GM12878 (cell line): ENCODE results near the gene OR1F1. TPM values are rescaled to one million over a fixed set of nuclear protein-coding genes. Genes with fewer than 3 reads are reported as not detected.

Experiments used
- CBX3 ChIP-seq: fragments of 200-600 bp; sonication (generic); IDR thresholded peaks from 2 replicates; pipeline ENCODE4 v1.6.1; 2016; ENCODE audit warnings: low read depth, borderline replicate concordance
- CHD1 ChIP-seq: IDR thresholded peaks from 2 replicates; pipeline ENCODE4 v1.6.1; 2012; ENCODE audit warnings: low read depth, low read length, improper control_type of control experiment
- DPF2 ChIP-seq: fragments of 450-650 bp; IDR thresholded peaks from 2 replicates; pipeline ENCODE4 v1.6.1; 2017; ENCODE audit warnings: mild to moderate bottlenecking
- ESRRA ChIP-seq: IDR thresholded peaks from 2 replicates; pipeline ENCODE4 v1.6.1; 2012; ENCODE audit warnings: mild to moderate bottlenecking, low read length, improper control_type of control experiment
- FOS ChIP-seq: IDR thresholded peaks from 3 replicates; pipeline ENCODE4 v1.6.1; 2011; ENCODE audit warnings: borderline replicate concordance; ENCODE audit not compliant: insufficient read length; ENCODE audit errors: extremely low read depth
- GATAD2B ChIP-seq: fragments of 450-650 bp; conservative IDR thresholded peaks from 2 replicates; pipeline ENCODE4 v1.6.1; 2017; ENCODE audit warnings: low read depth, mild to moderate bottlenecking, moderate library complexity
- IKZF1 ChIP-seq: fragments of 450-650 bp; conservative IDR thresholded peaks from 2 replicates; pipeline ENCODE4 v1.6.1; 2017; ENCODE audit warnings: antibody characterized with exemption, mild to moderate bottlenecking
- JUNB ChIP-seq: IDR thresholded peaks from 2 replicates; pipeline ENCODE4 v1.6.1; 2016; ENCODE audit warnings: antibody characterized with exemption, mild to moderate bottlenecking
- MXI1 ChIP-seq: fragments of 150-350 bp; IDR thresholded peaks from 2 replicates; pipeline ENCODE4 v1.6.1; 2011; ENCODE audit warnings: low read depth, mild to moderate bottlenecking, inconsistent platforms, low read length, improper control_type of control experiment
- MYB ChIP-seq: fragments of 150-350 bp; IDR thresholded peaks from 2 replicates; pipeline ENCODE4 v1.6.1; 2014; ENCODE audit warnings: mild to moderate bottlenecking, low read depth, low read length, borderline replicate concordance
- SMARCA5 ChIP-seq: fragments of 450-650 bp; IDR thresholded peaks from 2 replicates; pipeline ENCODE4 v1.6.1; 2017; ENCODE audit warnings: mild to moderate bottlenecking
- SPI1 ChIP-seq: IDR thresholded peaks from 2 replicates; pipeline ENCODE4 v1.6.1; 2011; ENCODE audit warnings: low read depth, mild to moderate bottlenecking, low read length, moderate library complexity, borderline replicate concordance; ENCODE audit not compliant: insufficient read depth
- SREBF1 ChIP-seq: IDR thresholded peaks from 2 replicates; pipeline ENCODE4 v1.6.1; 2012; ENCODE audit warnings: mild to moderate bottlenecking, low read length
- TARDBP ChIP-seq: IDR thresholded peaks from 2 replicates; pipeline ENCODE4 v1.6.1; 2016; ENCODE audit warnings: borderline replicate concordance
- YBX1 ChIP-seq: fragments of 450-650 bp; IDR thresholded peaks from 2 replicates; pipeline ENCODE4 v1.6.1; 2016; ENCODE audit warnings: antibody characterized with exemption
- ZBED1 ChIP-seq: IDR thresholded peaks from 2 replicates; pipeline ENCODE4 v1.6.1; 2016; ENCODE audit warnings: borderline replicate concordance
- ZZZ3 ChIP-seq: IDR thresholded peaks from 2 replicates; pipeline ENCODE4 v1.6.1; 2011; ENCODE audit warnings: low read depth; ENCODE audit not compliant: control insufficient read depth, insufficient read length
- polyA plus RNA-seq, 11 experiments: library from polyadenylated mRNA; depleted of rRNA in 4 of 11; unstranded in 6 of 11; stranded (reverse) in 5 of 11; fragments of >200 nt; fragmentation: Nextera tagmentation in 4 of 11; fragmentation: Illumina TruSeq in 1 of 11; extraction: Ambion mirVana in 4 of 11; extraction: Trizol in 1 of 11; gene quantifications; 1 replicate in 1 of 11; 2 replicates in 10 of 11; pipeline versions ENCODE4 v1.2.1 to v1.2.3, GENCODE V29; 2011 to 2016; ENCODE audit warnings: inconsistent platforms in 2 of 11, missing spikeins in 2 of 11, low read depth in 1 of 11
- total RNA-seq, 4 experiments: library from RNA; depleted of rRNA in 3 of 4; stranded (reverse); fragments of >200 nt in 3 of 4; fragmentation: Illumina TruSeq in 1 of 4; extraction: Trizol in 1 of 4; gene quantifications; 2 replicates each; pipeline versions ENCODE4 v1.2.1 to v1.2.3, GENCODE V29; 2013 to 2021
- TF ChIP-seq, protein P1 (sequence below): fragments of 450-650 bp; IDR thresholded peaks from 2 replicates; pipeline ENCODE4 v1.6.1; 2016; ENCODE audit warnings: mild to moderate bottlenecking
- TF ChIP-seq, protein P2 (sequence below), 3 experiments: IDR thresholded peaks in 2 of 3; conservative IDR thresholded peaks in 1 of 3; 2 replicates each; pipeline ENCODE4 v1.5.1; 2011; ENCODE audit warnings: low read depth in 3 of 3, low read length in 3 of 3, mild to moderate bottlenecking in 3 of 3, control low read depth in 2 of 3, moderate library complexity in 2 of 3, inconsistent platforms in 1 of 3, mixed read lengths in 1 of 3; ENCODE audit not compliant: control insufficient read depth in 2 of 3, insufficient read depth in 1 of 3; ENCODE audit errors: extremely low read depth in 1 of 3
- TF ChIP-seq, protein P3 (sequence below): fragments of 450-650 bp; formaldehyde crosslinking; IDR thresholded peaks from 2 replicates; pipeline ENCODE4 v1.4.0; 2020; ENCODE audit warnings: mild to moderate bottlenecking, moderate library complexity
- TF ChIP-seq, protein P4 (sequence below): fragments of 450-650 bp; formaldehyde crosslinking; IDR thresholded peaks from 2 replicates; pipeline ENCODE4 v1.5.0; 2022; ENCODE audit warnings: mild to moderate bottlenecking, missing genetic modification characterization

The OR1F1 gene
- total and polyA plus RNA-seq, 10 of the 15 experiments (the other 5 are each of a cell fraction or from before 2014, with no cell fraction given): 0.10 to 0.14 (median 0.12) TPM; not detected in 7

DNA sequence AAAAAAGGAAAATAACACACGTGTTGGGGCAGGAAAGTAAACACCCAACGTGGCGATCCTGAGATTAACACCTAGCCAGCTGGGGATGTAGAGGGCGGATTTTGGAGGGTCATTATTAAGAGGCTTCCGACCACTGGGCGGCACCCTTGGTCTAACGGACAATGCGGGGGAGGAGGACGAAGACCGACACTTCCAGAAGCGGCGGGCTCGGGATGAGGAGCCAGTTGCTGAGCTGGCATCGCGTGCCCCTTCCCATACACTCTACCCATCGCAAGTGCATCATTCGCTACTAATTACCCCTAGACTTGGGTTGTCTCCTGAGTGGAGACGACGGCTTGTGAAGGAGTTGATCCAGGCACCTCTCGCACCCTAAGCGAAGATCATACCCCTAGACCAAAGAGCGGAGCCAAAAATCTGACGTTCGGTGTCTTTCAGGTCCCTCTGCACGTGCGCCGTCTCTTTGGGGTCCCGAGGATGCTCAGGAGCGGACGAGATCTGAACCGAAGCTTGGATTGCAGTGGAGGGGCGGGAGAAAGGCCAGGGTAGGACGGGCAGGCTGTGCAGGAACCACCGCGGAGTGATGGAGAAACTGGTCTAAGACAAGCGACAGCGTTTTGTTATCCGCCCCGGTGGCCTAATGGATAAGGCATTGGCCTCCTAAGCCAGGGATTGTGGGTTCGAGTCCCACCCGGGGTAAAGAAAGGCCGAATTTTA lies 35.6 kb upstream of the OR1F1 start (continued):
- TF ChIP-seq, protein P1, sequence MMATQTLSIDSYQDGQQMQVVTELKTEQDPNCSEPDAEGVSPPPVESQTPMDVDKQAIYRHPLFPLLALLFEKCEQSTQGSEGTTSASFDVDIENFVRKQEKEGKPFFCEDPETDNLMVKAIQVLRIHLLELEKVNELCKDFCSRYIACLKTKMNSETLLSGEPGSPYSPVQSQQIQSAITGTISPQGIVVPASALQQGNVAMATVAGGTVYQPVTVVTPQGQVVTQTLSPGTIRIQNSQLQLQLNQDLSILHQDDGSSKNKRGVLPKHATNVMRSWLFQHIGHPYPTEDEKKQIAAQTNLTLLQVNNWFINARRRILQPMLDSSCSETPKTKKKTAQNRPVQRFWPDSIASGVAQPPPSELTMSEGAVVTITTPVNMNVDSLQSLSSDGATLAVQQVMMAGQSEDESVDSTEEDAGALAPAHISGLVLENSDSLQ: no peak
- TF ChIP-seq DPF2: 0 out of 2 replicates have a peak, but pooled peaks have one; percentile 49
- TF ChIP-seq, protein P2, sequence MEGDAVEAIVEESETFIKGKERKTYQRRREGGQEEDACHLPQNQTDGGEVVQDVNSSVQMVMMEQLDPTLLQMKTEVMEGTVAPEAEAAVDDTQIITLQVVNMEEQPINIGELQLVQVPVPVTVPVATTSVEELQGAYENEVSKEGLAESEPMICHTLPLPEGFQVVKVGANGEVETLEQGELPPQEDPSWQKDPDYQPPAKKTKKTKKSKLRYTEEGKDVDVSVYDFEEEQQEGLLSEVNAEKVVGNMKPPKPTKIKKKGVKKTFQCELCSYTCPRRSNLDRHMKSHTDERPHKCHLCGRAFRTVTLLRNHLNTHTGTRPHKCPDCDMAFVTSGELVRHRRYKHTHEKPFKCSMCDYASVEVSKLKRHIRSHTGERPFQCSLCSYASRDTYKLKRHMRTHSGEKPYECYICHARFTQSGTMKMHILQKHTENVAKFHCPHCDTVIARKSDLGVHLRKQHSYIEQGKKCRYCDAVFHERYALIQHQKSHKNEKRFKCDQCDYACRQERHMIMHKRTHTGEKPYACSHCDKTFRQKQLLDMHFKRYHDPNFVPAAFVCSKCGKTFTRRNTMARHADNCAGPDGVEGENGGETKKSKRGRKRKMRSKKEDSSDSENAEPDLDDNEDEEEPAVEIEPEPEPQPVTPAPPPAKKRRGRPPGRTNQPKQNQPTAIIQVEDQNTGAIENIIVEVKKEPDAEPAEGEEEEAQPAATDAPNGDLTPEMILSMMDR (IDR thresholded peaks at IDR 0.05 in 2 of 3, conservative IDR thresholded peaks at IDR 0.05 in 1 of 3; ENCODE audit: control insufficient read depth in 2 of 3, extremely low read depth in 1 of 3, insufficient read depth in 1 of 3, low read depth in 3 of 3, low read length in 3 of 3): peak; percentile 43 to 72 (median 48)
- no peak for TF ChIP-seq JUNB
- no peak for TF ChIP-seq ESRRA
- no peak for TF ChIP-seq CHD1
- peak; percentile 49; the same call in 1 of the 2 replicates for TF ChIP-seq MXI1
- no peak for TF ChIP-seq GATAD2B
- no peak for TF ChIP-seq MYB
- TF ChIP-seq SREBF1: no peak
- TF ChIP-seq IKZF1: peak; percentile 76
- TF ChIP-seq TARDBP: peak; percentile 95
- peak; percentile 72; the same call in 1 of the 2 replicates for TF ChIP-seq SMARCA5
- TF ChIP-seq, protein P3, sequence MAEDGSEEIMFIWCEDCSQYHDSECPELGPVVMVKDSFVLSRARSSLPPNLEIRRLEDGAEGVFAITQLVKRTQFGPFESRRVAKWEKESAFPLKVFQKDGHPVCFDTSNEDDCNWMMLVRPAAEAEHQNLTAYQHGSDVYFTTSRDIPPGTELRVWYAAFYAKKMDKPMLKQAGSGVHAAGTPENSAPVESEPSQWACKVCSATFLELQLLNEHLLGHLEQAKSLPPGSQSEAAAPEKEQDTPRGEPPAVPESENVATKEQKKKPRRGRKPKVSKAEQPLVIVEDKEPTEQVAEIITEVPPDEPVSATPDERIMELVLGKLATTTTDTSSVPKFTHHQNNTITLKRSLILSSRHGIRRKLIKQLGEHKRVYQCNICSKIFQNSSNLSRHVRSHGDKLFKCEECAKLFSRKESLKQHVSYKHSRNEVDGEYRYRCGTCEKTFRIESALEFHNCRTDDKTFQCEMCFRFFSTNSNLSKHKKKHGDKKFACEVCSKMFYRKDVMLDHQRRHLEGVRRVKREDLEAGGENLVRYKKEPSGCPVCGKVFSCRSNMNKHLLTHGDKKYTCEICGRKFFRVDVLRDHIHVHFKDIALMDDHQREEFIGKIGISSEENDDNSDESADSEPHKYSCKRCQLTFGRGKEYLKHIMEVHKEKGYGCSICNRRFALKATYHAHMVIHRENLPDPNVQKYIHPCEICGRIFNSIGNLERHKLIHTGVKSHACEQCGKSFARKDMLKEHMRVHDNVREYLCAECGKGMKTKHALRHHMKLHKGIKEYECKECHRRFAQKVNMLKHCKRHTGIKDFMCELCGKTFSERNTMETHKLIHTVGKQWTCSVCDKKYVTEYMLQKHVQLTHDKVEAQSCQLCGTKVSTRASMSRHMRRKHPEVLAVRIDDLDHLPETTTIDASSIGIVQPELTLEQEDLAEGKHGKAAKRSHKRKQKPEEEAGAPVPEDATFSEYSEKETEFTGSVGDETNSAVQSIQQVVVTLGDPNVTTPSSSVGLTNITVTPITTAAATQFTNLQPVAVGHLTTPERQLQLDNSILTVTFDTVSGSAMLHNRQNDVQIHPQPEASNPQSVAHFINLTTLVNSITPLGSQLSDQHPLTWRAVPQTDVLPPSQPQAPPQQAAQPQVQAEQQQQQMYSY (CRISPR knock-in tag): no peak
- no peak for TF ChIP-seq YBX1
- TF ChIP-seq, protein P4, sequence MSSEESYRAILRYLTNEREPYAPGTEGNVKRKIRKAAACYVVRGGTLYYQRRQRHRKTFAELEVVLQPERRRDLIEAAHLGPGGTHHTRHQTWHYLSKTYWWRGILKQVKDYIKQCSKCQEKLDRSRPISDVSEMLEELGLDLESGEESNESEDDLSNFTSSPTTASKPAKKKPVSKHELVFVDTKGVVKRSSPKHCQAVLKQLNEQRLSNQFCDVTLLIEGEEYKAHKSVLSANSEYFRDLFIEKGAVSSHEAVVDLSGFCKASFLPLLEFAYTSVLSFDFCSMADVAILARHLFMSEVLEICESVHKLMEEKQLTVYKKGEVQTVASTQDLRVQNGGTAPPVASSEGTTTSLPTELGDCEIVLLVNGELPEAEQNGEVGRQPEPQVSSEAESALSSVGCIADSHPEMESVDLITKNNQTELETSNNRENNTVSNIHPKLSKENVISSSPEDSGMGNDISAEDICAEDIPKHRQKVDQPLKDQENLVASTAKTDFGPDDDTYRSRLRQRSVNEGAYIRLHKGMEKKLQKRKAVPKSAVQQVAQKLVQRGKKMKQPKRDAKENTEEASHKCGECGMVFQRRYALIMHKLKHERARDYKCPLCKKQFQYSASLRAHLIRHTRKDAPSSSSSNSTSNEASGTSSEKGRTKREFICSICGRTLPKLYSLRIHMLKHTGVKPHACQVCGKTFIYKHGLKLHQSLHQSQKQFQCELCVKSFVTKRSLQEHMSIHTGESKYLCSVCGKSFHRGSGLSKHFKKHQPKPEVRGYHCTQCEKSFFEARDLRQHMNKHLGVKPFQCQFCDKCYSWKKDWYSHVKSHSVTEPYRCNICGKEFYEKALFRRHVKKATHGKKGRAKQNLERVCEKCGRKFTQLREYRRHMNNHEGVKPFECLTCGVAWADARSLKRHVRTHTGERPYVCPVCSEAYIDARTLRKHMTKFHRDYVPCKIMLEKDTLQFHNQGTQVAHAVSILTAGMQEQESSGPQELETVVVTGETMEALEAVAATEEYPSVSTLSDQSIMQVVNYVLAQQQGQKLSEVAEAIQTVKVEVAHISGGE (CRISPR knock-in tag): no peak
- TF ChIP-seq FOS: no peak
- TF ChIP-seq ZZZ3: no peak
- no peak for TF ChIP-seq CBX3
- TF ChIP-seq SPI1: no peak
- 0 out of 2 replicates have a peak, but pooled peaks have one; percentile 24 for TF ChIP-seq ZBED1
